NB4 (cell line): ENCODE data around the gene RUFY4.

ENCODE experiments used
- CTCF ChIP-seq: IDR thresholded peaks from one replicate; pipeline ENCODE4 v1.5.1; 2012; ENCODE audit warnings: low read depth, low read length
- MAX ChIP-seq: IDR thresholded peaks from 2 replicates; pipeline ENCODE4 v1.6.1; 2011; ENCODE audit warnings: low read depth, low read length

GRCh38 chr2:218023636-218024035 lies 45.4 kb upstream of the RUFY4 start:
- TF ChIP-seq CTCF (no peak), MAX (no peak)
